Skin epidermis (tissue), 12 donors: ENCODE measurements around the gene RXFP1.

Experiments
- H3K27ac ChIP-seq, 21 experiments: fragments of 200-600 bp; sonication (generic) in 11 of 21; one replicate each; pipeline ENCODE4 v1.5.0; 2020; ENCODE audit warnings: mild to moderate bottlenecking in 3 of 21, inconsistent platforms in 2 of 21, moderate library complexity in 2 of 21
- H3K4me3 ChIP-seq, 7 experiments: fragments of 200-600 bp; sonication (generic) in 2 of 7; one replicate each; pipeline ENCODE4 v1.5.0; 2020; ENCODE audit warnings: inconsistent platforms in 2 of 7, mild to moderate bottlenecking in 2 of 7, moderate library complexity in 1 of 7

RXFP1 gene

DNA sequence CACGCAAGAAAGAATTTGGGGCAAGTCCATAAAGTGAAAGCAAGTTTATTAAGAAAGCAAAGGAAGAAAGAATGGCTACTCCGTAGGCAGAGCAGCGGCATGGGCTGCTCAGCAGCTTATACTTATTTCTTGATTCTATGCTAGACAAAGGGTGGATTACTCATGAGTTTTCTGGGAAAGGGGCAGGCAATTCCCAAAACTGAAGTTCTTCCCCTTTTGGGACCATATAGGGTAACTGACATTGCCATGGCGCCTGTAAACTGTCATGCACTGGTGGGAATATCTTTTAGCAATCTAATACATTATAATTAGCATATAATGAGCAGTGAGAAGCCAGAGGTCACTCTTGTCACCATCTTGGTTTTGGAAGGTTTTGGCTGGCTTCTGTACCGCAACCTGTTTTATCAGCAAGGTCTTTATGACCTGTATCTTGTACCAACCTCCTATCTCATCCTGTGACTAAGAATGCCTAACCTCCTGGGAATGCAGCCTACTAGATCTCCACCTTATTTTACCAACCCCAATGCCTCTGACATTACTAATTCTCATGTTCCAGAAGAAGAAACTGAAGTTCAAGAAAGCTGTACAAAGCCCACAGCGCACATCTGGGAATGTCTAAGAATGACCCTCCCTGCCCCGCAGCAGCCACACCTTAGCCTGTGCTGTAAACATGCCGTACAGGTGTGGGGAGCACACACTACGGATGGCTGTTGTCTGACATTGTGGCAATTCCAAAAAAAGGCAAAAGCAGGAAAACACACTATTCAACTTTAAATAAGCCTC lies 18.6 kb downstream of the RXFP1 start:
- H3K27ac ChIP-seq = no peak overlapping the region
- H3K4me3 ChIP-seq = no peak overlapping the region

DNA sequence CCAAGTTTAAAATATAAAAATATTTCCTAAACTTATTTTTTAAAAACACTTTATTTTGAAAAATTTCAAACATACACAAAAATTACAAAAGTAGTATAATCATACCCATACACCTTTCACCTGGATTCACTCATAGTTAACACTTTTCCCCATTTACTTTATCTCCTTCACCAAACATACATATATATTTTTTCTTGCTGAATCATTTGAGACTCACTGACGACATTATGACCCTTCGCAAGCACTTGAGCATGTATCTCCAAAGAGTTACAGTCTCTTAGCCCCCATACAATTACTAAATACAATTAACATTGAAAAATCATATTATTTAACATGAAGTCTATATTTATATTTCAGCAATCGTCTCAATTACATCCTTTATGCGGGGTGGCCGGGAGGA lies 19.8 kb downstream of the RXFP1 start:
- no peak overlapping the region for H3K27ac ChIP-seq

DNA sequence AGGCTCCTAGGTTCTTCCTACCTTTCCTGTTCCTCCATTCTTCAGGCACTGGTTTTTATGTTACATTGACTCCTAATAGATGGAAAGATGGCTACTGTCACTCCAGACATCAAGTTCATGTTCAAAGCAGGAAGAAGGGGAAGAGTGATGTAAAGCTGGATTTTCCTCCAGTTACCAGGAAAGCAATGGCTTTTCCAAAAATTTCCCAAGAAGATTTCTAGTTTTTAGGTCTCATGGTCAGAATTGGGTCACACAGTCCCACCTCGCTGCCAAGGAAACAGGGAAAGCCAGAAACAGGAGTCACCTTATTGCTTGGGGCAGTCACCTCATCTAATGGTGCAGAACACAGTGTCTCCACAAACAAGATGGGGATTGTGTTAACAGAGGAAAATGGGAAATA lies 21.5 kb downstream of the RXFP1 start:
- H3K4me3 ChIP-seq = no peak overlapping the region

More for the DNA sequence above, 19.8 kb downstream of the RXFP1 start:
- no peak overlapping the region for H3K4me3 ChIP-seq

DNA sequence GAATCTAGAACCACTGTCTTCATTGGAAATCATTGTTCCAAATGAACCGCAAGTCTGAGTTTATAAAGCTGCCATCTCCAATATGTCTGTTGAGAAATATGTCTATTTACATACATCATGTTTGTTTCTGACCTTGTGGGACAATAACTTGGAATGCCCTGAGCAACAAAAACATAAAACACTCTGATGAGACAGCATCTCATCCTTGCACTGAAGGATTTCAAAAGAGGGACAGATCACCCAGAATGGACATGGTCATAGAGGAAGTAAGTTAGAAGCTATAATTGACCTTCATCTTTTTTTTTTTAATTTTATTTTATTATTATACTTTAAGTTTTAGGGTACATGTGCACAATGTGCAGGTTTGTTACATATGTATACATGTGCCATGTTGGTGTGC lies 22.5 kb downstream of the RXFP1 start:
- H3K4me3 ChIP-seq = no peak overlapping the region
- no peak overlapping the region for H3K27ac ChIP-seq

More for the DNA sequence above, 21.5 kb downstream of the RXFP1 start:
- H3K27ac ChIP-seq = no peak overlapping the region

DNA sequence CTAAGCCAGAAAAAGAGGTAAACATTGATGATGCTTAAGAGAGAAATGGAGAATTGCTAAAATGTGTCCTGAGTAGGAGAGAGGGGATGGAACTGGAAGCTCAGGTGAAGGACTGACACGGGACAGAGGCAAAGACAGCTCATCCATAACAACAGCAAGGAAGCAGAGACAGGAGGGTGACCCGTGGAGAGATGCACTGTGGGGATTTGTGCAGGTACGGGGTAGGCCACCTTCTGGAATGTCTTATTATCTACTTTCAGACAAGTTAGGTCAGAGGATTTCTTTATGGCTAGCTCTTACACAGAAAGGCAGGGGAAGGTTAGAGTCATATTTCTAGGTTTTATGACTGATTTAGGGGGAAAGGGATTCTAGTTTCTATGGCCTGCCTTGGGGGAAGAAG lies 31.7 kb downstream of the RXFP1 start:
- no peak overlapping the region for H3K27ac ChIP-seq
- no peak overlapping the region for H3K4me3 ChIP-seq

DNA sequence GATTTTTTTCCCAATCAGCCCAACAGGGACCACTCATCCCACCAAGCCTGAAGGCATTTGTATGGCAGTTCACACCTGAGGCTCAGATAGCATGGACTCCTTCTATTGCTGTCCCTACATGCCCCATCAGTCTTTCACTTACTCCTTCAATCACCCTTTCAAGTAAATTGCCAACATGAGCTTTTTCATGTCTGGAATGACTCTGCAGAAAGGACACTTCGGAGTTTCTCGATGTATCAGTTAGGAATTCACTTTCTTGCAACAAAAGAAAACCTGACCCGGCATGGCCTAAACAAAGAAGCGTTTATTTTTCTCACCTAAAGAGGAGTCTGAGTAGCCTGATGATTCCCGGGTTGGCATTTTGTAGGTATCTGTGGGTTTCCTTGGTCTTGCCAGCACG lies 38.6 kb downstream of the RXFP1 start:
- Histone ChIP-seq H3K27ac (no peak overlapping the region), H3K4me3 (no peak overlapping the region)

DNA sequence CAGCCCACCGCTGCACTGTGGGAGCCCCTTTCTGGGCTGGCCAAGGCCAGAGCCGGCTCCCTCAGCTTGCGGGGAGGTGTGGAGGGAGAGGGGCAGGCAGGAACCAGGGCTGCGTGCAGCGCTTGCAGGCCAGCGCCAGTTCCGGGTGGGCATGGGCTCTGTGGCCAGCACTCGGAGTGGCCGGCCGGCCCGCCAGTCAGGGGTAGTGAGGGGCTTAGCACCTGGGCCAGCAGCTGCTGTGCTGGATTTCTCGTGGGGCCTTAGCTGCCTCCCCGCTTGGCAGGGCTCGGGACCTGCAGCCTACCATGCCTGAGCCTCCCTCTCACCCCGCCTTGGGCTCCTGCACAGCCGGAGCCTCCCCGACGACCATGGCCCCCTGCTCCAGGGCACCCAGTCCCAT lies 45.2 kb downstream of the RXFP1 start:
- no peak overlapping the region for H3K27ac ChIP-seq
- H3K4me3 ChIP-seq = no peak overlapping the region

DNA sequence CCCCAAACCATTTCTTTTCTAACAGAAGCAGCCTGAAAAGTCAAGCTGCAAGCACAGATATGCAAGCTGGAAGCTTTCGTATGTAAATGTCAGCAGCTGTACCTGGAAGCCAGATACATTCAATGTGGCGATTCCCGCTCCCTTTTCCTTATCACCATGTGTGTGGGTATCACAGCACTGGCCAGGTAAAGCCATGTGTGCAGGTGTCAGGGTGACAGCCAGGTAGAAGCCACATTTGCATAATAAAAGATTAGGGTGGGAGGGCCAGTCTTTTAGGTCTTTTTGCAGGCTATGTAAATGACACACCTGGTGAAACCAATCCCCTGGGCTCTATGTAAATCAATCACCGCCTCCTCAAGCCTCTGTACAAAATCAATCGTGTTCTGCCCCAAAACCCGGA lies 50.1 kb downstream of the RXFP1 start:
- H3K27ac ChIP-seq = no peak overlapping the region
- no peak overlapping the region for H3K4me3 ChIP-seq

DNA sequence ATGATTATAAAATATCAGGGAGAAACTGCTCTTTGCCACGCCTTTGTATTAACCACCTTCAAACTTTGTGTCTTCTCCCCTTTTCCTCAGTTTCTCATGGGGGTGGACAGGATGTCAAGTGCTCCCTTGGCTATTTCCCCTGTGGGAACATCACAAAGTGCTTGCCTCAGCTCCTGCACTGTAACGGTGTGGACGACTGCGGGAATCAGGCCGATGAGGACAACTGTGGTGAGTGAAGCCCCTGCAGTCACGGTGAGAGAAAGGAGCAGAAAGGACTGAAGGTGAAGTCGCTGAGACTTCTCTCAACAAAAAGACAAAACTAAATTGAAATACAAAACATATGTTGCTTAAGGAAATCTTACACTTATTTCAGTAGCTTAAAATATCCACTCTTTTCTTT lies 50.9 kb downstream of the RXFP1 start:
- no peak overlapping the region for H3K4me3 ChIP-seq

DNA sequence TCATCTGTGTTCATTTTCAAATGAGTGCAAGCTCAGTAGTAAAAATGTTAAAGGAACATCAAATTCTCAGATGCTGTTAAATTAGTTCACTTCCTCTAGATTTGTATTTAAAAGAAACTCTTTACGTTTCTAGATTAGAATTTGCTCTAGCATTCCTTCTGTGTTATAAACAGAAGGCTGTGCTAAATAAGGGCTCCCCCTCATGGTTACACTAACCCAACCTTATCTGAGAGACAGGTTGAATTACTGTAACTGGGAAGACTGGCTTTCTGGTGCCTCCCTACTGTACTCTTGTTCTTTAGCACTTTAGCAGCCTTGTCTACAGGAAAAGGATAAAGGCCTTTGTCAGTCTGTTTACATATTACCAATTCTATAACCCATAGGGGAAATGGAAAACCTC lies 56.8 kb downstream of the RXFP1 start:
- no peak overlapping the region for H3K27ac ChIP-seq
- H3K4me3 ChIP-seq = no peak overlapping the region

More for the DNA sequence above, 50.9 kb downstream of the RXFP1 start:
- H3K27ac ChIP-seq = no peak overlapping the region

DNA sequence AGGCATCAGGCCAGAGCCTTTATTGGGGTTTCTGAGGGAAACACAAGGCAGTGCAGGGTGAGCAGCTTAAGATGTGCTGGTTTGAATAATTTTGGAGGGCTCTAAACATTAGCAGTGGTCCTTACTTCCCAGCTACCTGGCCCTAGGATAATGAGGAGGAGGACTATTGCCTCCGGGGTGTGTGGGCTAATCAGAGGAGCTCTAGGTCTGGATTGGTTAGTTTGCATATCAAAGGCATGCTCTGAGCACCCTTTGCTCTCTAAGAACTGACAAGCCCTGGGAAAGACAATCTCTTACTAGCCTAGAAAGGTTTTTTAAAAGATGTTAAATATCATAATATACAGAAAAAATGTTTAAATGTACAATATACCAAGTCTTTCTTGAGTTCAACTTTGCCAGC lies 58.4 kb downstream of the RXFP1 start:
- Histone ChIP-seq H3K27ac (no peak overlapping the region), H3K4me3 (no peak overlapping the region)

DNA sequence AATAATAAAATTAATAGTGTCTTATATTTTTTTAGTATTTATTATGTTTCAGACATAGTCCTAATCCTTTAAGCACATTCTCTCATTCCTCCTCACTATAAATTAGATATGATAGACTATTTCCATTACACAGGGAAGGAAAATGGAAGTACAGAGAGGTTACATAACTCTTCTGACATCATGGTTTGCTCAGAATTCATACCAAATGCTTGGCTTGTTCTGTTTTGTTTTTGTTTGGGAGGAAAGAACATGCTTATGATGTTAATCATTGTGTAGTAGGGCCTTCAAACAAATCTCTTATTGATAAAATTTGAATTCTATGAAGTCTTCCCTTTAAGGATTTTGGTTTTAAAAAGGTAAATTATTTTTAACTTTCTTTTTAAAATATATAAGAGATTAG lies 59.5 kb downstream of the RXFP1 start:
- no peak overlapping the region for H3K4me3 ChIP-seq
- H3K27ac ChIP-seq = no peak overlapping the region

DNA sequence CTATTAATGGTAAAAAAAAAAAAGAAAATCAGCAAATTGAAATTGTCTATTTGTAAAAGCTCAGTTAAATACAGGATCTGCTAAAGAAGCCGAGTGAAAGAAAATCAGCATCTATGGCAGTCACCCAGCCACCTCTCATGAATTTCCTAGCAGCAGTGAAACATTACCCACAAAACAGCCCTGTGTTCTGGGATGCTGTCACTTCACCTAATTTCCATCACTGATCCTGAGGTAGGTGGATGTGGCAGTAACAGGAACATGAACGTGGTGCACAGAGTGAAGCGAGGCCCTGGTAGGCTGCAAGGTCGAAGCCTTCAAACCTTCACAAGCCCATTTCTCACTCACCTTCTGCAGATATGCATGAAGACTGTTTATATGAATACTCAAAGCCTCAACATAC lies 65.2 kb downstream of the RXFP1 start:
- Histone ChIP-seq H3K27ac (no peak overlapping the region), H3K4me3 (no peak overlapping the region)

DNA sequence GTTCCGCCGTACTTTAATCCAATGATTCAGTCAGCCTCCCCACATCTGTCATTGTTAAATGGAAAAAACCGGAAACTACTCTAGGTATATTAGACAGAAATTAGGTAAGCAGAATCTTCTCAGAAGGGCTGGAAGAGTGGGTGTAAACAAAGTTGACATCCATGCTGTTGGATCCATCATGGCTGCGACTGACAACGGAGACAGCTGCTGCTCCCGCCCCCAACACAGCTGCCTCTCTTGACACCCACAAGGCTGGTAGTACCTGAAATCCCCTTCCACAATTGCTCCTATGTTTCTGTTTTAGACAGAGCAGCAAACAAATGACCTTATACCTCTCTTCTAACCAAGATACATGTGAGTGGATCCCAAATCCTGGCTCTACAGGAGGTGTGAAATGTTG lies 66.6 kb downstream of the RXFP1 start:
- no peak overlapping the region for H3K4me3 ChIP-seq
- H3K27ac ChIP-seq = no peak overlapping the region

DNA sequence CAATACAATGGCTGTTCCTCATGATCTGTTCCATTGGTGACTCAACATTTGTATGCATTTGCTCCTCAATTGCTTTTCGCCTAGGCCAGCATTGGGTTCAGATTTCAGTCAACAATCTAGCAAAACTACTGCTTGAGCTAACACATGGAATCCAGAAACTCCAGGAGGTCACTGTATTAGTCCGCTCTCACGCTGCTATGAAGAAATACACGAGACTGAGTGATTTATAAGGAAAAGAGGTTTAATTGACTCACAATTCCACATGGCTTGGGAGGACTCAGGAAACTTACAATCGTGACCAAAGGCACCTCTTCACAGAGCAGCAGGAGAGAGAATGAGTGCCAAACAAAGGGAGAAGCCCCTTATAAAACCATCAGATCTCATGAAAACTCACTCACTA lies 67.1 kb downstream of the RXFP1 start:
- H3K27ac ChIP-seq = no peak overlapping the region
- H3K4me3 ChIP-seq = no peak overlapping the region

DNA sequence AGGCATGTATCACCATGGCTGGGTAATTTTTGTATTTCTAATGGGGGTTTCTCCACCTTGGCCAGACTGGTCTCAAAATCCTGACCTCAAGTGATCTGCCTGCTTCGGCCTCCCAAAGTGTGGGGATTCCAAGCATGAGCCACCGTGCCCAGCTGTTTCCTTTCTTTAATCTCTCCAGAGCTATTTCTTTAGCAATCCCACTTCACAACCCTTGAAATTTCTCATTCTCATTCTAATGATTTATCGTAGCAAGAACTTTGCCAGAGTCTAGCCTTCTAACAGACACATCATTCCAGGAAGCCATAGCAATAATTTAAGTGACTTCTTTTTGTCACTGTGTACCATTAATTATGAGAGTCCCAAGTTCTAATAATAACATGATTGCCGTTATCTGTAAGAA lies 68.6 kb downstream of the RXFP1 start:
- H3K4me3 ChIP-seq = no peak overlapping the region
- H3K27ac ChIP-seq = no peak overlapping the region

DNA sequence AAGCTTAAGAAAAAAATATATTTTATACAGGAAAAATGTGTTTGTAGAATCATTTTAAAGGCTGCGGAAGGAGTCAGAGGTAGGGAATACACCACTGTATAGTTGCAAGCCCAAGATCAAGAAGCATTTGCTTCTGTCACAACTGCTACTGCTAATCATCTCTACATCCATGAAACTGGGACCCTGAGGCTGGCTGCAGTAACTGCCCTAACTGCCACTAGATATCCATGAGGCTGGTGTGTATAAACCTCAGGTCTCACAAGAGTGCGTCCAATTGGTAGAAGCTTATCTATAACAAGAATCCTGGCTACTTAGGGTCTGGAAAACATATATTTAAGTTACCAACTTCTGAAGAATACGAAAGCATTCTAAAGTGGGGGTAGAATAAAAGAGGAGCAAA lies 69.1 kb downstream of the RXFP1 start:
- Histone ChIP-seq H3K27ac (no peak overlapping the region), H3K4me3 (no peak overlapping the region)

DNA sequence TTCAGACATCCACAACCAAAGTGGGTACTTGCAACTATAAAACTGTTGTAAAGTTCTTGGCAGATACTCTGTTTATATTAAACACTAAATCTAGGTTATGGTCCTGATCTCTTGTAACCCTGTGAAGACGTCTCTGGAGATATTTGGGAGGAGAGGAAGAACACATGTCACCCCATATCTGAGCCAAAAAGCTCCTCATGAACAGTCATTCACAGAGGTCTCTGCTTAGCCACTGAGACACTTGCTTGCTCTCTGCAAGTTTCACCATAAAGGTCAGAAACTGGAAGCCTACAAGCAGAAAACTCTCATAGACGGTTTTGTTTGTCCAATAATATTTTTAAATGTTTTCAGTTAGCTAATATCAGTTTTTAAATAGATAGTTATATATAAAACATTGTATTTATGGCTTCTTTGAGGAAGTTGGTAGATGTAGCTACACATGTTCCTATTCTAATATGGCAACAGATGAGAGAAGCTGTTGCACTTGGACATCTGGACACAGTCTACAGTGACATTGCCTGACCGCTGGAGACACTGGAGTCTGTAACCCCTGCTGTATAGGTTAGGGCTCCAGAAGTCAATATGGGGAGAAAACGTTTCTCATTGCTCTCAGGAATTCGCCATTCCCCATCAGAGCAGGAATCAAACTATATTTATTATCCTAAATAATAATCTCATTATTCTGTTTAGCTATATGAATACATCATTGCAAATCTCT lies 76.4 kb downstream of the RXFP1 start:
- no peak overlapping the region for H3K27ac ChIP-seq
- H3K4me3 ChIP-seq = no peak overlapping the region

DNA sequence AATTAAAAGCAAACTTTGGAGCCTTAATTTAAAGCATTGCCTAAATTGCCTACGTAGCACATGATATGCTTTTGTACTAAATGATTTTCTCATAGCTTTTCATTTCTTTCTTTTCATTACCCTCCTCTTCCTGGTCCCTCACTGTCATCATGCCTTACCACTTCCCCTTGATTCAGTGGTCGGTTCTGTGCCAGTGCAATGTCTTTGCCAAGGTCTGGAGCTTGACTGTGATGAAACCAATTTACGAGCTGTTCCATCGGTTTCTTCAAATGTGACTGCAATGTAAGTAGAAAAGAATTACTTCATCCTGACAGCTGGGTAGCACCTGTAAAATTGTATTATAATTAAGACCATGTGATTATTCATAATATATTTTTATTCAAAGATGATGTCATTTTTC lies 77.5 kb downstream of the RXFP1 start:
- Histone ChIP-seq H3K27ac (no peak overlapping the region), H3K4me3 (no peak overlapping the region)

DNA sequence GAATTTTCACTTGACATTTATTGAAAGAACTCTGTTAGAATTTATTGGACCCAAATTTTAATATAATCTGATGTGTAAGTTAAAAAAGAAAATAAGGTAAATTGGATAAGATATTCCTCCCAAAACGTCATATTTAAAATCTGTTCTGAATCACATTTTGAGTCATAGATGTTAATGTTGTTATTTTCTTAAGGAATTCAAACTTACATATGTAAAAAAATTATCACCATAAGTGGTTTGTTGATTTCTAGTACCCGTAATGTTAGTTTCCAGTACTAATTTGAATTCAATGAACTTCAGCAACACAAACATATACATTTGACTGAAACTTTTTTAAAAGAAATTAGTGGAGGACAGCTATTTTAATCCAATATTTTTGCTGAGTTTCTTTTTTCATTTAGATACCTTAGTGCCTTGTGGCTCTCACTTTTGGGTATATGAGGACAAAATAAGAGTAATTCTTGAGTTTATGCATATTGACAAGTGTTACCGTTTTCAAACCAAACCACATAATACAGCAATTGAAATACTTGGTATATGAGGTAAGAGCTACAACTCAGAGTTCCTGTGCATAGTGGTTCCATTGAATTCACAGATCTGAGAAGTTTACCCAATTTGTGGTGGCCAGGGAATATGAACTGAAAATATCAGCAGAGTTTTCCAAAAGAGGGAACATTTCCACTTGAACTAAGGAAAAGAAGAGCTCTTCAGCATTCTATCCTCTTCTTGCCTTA lies 78.2 kb downstream of the RXFP1 start:
- Histone ChIP-seq H3K27ac (no peak overlapping the region), H3K4me3 (no peak overlapping the region)

DNA sequence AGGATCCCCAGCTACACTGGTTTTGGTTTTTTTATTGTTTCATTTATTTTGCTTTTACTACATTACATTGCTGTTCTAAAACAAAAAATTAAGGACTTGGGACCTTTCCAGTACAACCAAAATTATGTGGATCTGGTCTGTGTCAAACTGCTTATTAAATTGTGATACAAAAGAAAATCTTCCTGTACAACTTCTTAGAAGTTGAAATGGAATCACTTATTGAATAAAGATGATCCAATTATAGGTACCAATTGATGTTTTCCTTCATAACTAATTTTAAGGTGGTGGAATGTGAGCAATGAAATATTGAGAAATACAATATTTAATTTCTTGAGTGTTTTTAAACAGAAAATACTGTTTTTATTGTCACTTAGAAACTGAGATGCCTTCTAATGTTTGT lies 82.7 kb downstream of the RXFP1 start:
- Histone ChIP-seq H3K27ac (no peak overlapping the region), H3K4me3 (no peak overlapping the region)
